Right renal pelvis (tissue), 4 donors: ENCODE results near the gene ARHGAP15. TPM values are rescaled to one million over a fixed set of nuclear protein-coding genes. Genes with fewer than 3 reads are reported as not detected.

Source experiments
- DNase-seq, 4 donors: peaks; one replicate each; pipeline ENCODE4 v3.0.0-alpha.2; 2013; ENCODE audit warnings: low read depth in 4 of 4, low spot score in 3 of 4, missing footprints in 1 of 4
- polyA plus RNA-seq, 4 donors: library from polyadenylated mRNA; unstranded; fragments of 120-200 nt; gene quantifications; one replicate each; pipeline ENCODE4 v1.2.1, GENCODE V29; 2013; ENCODE audit not compliant: insufficient read length in 4 of 4

Gene ARHGAP15
- polyA plus RNA-seq, 4 donors: 4.3 to 7.5 (median 6.1) TPM

DNA sequence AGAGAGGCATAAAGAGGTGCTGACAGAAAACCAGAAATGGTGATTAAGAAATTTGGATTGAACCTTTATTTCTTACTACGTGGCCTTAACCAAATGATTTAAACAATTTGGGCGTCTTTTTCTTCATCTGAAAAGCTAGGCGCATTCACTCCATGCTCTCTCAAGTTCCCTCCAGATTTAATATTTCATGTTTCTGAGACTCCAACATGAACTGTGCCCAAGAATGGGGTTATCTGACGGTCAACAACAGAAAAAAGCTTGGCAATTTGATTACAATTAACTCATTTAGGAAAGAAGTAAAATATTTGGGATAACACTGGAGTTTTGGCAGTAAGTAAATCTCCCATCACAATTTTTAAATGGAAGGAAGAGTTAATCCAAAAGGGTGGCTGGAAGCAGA lies 345.4 kb downstream of the ARHGAP15 start:
- no peak for DNase-seq

DNA sequence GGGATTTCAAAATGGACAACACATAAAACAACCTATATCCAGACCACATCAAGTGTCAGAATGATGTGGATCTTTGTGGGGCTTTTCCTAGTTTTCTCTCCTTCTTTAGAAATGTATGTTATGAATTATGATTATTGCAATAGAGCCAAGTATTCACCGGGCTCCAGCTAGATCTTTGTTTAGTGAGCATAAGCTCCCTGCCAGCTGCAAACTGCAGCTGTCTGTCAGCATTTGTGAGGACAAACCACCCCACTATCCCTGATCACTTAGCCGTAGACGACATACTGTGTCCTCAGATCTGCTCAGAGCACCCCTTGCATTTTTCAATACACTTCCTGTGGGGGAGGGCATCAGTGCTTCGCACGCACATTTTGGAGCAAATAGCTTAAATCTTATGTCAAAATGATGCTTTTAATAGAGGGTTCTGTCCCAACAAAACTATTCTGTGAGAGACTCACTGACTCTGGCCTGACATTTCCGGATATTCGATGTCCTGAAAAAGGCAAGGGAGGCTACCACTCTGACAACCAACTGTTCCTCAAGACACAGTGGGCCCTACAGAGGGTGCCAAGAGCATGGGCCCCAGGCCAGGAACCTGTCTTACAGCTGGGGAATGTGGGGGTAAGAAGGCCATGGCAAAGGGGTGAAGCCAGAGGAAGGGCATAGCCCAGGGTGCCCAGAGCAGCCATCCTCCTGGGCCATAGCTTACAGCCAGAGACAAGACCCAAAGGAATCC lies 346.0 kb downstream of the ARHGAP15 start:
- no peak for DNase-seq

DNA sequence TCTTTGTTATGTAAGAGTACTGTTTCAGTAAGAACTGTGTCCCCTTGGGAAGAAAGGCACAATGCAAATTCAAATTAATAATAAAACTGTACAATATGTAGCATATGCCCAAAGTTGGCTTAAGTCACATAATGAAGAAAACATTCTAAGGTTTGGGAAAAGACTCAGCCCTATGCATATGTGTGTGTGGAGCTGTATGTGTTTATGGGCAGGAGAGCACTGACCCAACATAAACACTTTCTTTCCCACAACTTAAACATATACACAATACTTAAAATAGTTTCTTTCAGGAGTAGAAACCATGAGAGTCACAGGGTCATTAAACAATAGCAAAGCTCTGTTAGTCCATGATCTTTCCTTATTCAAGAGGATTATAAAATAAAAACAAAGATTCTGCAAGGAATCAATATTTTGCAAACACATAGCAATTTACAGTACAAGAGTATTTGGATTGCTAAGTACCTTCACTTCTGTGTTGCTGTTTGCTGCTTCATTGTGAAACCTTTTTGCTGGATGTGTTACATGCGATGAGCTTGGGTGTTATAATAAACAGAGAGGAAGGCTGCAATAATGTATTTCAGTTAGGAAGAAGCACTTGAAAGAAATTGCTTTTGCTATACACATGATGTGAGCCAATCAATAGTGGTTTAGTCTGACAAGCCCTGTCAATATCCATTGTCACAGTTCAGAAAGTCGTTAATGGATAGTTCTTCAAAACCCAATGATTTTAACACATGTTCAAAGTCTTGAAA lies 347.3 kb downstream of the ARHGAP15 start:
- no peak for DNase-seq

DNA sequence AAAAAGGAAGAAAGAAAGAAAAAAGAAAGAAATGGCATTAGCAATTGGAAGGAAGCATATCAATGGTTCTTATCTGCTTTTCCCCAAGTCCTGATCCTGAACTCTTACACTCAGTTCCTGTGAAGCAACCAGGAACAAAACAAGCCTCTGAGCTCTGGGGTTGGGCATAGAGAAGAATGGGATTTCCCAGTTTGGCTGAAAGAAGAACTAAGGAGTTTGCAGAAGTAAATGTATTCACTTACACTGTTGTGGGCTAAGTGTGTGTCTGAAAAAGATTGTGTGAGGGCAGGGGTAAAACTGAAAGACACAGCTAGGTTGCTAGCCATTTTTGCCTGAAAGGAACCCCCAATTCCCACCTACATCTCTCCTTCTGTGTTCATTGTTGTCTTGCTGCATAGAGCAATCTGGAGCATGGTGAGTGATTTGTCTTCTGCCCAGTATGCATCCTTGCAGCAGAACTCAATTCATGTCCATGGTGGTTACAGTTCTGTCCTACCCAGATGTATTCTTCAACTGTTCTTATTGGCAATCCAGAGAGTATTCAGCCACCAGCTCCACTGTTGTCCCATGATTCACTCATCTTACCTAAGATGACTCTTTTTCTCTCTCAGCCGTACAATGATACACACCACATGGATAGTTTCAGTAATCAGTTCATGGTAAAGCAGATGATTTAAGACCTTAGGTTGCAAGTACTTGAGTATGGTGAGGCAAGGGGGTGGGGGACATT lies 348.7 kb downstream of the ARHGAP15 start:
- no peak for DNase-seq

DNA sequence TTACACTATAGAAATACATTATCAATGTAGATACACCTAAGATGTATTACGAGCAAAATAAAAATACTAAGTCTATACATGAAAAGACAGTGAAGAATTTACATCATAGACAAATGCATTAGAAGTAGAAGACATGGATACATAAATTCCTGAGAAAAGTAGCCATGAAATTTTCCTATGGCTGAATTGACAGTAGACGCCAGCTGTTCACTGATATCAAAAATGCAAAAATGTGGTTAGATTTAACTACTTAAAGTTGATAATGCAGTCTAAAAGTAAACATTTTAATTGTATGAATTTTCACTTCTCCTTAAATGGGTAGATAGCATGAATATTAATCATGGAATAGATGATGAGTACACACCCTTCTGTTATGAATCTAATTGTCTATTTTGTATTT lies 350.9 kb downstream of the ARHGAP15 start:
- no peak for DNase-seq

DNA sequence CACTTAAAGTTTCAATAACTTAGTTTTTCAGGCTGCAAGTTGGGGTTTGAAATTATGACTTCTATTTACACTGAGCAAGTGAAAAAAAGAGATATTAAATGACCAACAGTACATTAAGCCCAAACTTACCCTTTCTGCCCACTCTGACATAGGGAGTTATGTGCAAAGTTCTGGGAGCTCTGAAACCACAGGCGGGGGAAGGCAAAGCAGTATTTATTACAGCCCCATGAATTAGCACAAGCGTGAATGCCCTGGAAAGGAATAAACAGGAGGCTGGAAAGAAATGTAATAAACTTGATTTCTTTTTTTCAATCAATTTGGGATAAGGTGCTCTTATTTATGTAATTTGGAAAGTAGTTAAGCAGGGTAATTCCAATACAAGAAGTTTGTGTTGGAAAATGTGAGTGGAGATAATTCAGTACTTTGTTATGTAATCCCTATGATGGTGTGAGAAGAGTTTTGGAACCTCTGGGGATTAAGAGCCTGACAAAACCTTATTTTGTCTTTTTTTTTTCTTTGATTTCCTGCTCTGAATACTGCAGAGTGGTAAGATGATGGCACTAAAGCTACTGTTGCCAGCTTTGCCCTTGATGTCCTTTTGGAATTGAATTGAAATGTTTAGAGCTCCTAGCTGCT lies 351.5 kb downstream of the ARHGAP15 start:
- DNase-seq: no peak

DNA sequence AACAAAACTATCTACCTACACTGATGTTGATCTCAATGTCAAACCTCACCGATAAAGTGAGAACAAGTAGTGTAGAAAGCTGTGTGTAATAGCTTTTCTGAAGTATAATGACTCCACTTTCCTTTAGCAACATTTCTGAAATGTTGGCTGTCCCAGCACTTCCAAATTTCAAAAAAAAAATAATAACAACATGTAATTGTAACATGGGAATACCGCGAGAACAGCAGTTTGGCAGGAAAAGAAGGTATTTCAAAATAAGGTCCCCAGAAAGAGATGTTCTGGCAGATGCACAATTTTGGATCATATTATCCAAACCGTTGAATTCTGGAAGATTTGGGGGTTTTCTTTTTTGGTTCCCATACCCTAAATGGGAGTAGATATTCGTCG lies 352.0 kb downstream of the ARHGAP15 start:
- DNase-seq: no peak

DNA sequence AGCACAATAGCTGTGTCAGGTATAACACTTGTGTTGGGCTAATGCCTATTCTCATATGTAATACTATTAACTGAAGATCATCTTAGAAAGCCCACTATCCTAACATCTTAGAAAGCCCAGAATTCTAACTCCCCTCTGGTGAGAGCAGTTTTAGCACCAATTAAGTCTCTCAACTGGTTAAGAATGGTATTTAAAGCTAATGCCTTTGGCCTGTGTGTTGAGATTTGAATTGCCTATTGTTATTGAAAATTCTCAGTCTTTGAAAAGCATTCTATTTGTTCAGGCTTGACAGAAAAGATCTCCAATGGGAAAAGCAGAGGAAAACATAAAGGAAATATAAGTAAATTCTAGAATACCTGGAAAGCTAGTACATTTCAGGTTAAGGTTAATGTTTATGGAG lies 352.5 kb downstream of the ARHGAP15 start:
- no peak for DNase-seq

DNA sequence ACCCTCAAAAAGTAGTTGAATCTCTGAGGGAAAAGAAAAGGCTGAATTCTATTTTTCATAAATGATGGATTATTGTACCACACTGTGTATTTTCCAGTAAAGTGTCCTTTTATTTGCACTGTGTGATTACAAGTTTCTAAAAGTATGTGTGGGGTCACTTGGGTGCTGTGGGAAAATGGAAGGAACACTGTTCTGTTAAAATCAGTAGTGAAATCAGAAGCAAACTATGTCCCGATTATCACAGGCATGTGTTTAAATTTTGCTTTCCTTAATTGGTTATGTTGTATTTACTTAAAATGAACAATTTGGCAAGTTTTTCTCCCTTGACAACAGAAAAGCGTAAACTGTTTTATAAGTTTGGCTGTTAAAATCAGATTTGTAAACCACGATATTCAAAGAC lies 353.1 kb downstream of the ARHGAP15 start:
- no peak for DNase-seq

DNA sequence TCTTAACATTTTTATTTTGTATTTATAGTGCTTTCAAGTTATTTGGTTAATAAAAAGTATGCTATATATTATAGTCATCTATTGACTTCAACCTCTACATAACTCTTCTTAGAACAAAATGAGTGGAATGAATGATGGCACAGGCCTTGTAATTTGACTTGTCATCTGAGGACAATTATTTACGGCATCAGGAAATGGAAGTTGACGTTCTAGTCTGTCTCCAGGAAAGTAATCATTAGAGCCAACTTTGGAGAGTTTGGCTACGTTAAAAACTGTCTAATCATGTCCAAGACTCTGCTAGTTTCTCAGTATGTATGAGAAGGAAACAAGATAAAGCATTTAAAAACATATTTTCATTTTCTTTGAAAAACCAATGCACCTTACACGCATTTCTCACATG lies 353.6 kb downstream of the ARHGAP15 start:
- no peak for DNase-seq

DNA sequence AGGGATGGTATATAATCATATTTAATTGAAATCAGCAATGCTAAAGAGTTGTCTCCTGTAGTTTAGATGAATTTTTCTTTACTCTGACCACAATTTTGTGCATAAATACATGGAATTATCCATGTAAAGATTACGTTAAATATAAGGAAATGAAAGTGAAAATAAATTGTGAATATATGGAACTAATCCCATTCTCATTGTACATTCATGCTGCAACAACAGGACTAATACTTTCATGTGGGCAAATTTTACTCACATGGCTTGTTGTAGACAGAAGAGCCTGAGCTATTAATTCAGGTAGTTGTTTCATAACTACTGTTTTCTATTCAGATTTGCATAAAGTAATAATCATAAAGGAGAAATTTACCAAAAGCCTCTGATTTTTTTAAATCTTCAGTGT lies 357.8 kb downstream of the ARHGAP15 start:
- no peak for DNase-seq

DNA sequence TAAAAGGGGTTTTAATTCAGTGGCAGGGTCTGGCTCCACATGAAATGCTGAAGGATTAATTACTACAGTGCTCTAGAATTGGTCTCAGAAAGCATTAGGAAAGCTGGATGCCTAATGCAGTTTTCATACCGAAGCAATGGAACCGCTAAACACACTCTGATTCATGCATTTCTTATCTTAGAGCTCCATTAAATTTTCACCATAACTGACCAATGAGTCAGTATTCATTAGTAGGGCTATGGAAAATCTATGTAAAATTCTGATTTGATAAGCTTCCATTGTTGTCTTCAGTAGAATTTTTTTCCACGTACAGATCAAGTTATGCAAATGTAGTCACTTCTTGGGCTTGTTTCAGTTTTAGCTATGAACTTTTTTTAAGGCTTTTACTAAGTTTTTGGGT lies 359.9 kb downstream of the ARHGAP15 start:
- DNase-seq: no peak

DNA sequence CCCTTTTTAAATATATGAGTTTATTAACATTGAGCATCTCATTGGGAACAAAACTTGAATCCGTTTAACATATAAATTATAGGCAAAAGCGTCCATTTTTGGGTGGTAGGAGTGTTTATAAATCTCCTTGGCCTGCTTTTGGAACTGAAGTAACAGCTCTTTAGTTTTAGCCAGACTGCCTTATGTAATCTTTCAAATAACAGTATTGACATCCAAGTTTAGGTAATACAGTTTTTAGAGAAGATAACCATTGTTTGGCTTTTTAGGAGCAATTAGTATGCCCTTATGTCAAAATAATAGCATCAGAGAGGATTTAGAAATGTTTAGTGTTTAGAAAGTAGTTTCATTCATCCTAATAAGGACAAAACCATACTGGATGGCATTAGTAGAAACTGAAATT lies 361.9 kb downstream of the ARHGAP15 start:
- DNase-seq: no peak

DNA sequence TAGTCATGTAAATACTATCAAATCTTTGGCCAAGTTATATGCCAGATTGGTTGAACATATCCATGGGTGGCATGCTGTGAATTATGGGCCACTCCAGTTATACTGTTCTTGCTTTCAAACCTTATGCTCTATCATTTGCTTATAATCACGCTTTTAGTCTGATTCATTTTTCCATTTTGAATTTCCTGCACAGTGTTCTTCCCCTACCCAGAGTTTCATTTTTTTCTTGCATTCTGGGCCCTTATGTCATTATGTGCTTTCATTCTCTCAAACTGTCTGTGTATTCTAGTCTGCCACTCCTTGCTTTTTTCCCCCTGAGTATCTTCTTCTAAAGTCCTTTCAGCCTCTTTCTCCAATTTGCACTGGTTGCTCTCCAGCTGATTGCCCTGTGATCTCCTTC lies 364.1 kb downstream of the ARHGAP15 start:
- DNase-seq: no peak

DNA sequence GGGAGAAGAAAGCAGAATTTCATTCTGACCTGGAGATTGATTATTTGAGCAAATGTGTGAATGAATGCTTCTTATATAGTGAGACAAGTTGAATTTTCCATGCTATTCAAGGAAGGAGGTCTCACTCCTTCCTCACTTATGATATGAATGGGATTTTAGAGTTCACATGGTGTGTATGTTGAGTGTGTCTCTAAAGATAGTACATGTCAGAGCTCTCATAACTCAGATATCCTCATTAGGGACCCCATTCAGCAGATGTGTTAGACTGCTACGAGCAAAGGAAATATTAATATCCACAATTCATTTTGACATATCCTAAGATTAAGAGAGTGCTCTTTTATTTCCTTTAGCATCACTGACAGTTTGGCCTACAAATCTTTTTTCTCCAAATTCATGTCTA lies 368.5 kb downstream of the ARHGAP15 start:
- DNase-seq: no peak

DNA sequence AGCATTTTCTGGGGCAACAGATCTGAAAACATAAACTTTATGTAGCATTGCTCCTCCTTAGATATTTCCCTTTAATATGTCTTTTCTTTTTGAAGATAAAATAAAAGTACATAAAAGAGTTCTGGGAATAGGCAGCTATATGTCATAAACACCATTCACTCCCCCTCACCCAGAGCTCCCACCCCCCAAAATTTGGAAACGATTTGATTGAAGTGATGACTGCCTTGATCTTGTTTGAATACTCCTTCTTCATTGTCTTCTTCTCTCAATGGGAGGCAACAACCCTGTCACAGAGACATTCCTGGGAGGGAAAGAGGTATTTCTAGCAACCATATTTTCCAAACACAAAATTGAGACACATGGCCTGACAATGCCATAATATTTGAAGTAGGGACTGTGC lies 369.3 kb downstream of the ARHGAP15 start:
- no peak for DNase-seq

DNA sequence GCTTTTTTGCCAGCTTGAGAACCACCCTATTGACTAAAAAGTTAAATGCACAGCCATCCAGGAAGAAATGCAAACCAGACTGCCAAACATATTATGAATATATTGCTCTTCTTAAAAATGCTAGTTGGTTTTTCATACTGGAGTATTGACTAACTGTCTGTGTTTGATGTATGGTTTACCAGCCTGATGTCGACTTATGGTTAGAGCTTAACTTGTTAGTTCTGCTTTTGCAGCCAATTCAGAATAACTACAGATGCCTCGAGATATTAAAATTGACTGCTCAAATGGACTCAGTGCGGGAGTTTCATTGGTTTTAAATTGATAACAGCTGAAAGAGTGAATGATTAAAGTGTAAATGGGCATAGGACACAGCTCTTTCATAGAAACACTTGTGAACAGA lies 369.8 kb downstream of the ARHGAP15 start:
- DNase-seq: no peak

DNA sequence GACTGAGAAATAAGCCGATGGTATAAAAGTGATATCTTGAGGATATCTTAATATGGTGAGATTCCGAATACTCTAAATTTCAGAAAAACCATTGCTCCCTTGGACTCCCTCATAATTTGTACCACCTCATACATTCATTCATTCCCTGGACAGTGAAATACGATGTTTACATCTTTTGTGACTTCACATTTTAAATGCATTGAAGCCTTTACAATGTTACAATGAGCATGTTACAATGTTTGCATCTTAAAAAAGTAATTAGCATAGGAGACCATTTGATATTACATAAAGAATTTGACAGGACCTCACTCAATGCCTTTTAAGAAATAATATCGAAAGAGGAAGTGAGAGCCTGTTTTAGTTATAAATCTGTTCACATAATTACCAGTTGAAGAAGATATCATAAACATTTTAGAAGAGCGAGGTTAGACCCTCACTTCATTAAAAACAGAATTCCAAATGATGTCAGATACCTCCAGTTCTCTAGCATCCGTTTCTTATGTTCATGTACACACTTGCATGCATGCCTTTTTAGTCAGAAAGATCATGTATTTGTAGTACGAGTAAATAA lies 372.0 kb downstream of the ARHGAP15 start:
- no peak for DNase-seq

DNA sequence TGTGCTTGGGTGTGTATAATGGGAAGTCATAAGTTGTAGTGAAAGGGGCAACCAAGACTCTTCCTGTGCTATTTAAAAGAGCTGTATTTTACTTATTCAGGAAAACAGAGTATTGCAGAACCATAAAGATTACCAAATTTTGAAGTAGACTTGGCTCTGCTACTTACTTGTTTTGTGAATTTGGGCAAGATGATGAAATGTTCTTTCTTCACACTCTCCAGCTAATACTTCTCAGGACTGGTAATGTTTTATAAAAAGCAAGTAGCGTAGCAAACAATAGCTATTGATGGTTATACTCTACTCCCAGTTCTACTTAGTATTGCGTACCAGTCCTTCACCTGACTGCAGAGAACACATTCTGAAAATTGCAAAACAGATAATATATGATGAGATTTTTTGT lies 374.1 kb downstream of the ARHGAP15 start:
- DNase-seq: no peak

DNA sequence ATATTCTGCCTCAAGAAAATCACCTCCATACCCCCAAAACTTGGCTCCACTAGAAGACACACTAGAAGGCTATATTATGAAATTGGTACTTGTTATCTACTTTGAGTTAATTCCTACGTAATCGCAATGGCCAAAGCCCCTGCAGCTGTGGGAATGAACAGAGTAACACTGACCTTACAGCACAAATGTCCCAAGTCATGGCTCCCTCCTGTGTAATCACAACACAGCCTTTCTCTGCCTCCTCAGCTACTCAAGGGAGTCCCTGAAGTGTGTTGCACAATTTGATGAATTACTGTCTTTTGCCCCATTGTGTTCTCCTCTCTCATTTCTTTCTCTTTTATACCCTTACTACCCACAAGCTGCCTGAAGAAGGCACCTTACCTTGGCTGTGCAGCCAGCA lies 375.2 kb downstream of the ARHGAP15 start:
- DNase-seq: no peak

DNA sequence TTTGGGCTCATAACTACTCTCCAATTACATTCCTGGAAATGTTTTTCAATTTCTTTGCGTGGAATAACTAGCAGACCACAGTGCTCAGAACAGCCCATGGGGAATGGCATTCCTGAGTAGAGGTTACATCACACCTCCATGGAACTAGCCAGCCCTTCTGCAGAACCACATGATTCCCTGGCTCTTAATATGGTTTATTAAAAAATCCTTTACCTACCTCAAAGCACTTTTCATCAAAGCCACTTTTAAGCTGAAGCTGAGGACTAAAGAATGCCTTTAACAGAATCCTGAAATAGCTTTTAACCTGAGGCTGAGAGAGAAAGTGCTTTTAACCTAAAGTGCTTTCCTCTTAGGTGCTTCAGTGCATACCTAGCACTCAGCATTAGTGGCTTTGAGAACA lies 376.3 kb downstream of the ARHGAP15 start:
- no peak for DNase-seq
